Right atrium auricular region (tissue), 2 donors: Measurements from ENCODE around the gene ERICH6B. TPM values are rescaled to one million over a fixed set of nuclear protein-coding genes. Genes with fewer than 3 reads are reported as not detected.

ENCODE experiments used
- DNase-seq: peaks from one replicate; pipeline ENCODE4 v3.0.0-alpha.2; 2019; ENCODE audit warnings: low spot score
- H3K27ac ChIP-seq, 2 donors: fragments of 200-600 bp; sonication (generic); 1 replicate in 1 of 2; 2 replicates in 1 of 2; pipeline ENCODE4 v1.5.1; 2016 to 2019
- H3K27me3 ChIP-seq, 2 donors: fragments of 200-600 bp; sonication (generic); one replicate each; pipeline versions ENCODE4 v1.5.1 to v1.6.0; 2017 to 2019
- H3K36me3 ChIP-seq: fragments of 200-600 bp; sonication (generic); one replicate; pipeline ENCODE4 v1.5.1; 2016
- H3K4me1 ChIP-seq, 2 donors: fragments of 200-600 bp; sonication (generic); one replicate each; pipeline versions ENCODE4 v1.5.1 to v1.6.0; 2017 to 2019
- H3K4me3 ChIP-seq, 2 donors: fragments of 200-600 bp; sonication (generic); 1 replicate in 1 of 2; 2 replicates in 1 of 2; pipeline ENCODE4 v1.5.1; 2017 to 2019; ENCODE audit warnings: mild to moderate bottlenecking in 1 of 2, moderate library complexity in 1 of 2
- H3K9me3 ChIP-seq, 2 donors: fragments of 200-600 bp; sonication (generic); one replicate each; pipeline ENCODE4 v1.5.1; 2019
- total RNA-seq, 2 donors: library from RNA; depleted of rRNA; stranded (reverse); fragments of >200 nt; gene quantifications; one replicate each; pipeline ENCODE4 v1.1.0, GENCODE V29; 2016
- TF ChIP-seq, protein P1 (sequence below), 2 donors: fragments of 200-600 bp; sonication (generic); IDR thresholded peaks; one replicate each; pipeline ENCODE4 v1.5.1; 2019; ENCODE audit warnings: antibody characterized with exemption in 2 of 2

ERICH6B gene
- total RNA-seq, 2 donors from 2014 or later: not detected

DNA sequence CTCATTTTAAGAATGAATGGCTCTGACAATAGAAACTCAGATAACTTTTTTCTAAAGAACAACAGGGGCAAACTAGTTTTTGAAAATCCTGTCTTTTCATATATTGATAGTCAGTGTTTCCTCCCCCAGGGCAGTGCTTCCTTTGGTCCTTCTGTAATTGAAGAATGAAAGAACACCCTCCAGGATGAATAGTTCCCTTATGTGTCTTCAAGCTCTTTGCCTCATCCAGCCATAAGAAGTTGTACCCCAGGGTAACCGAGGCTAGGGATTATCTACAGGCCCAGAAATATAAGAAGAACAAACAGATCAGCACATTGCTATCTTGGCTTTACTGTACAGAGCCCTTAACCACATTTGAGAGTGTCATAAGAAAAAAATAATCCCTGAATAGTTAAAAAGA lies 12.1 kb upstream of the ERICH6B start:
- no peaks in the 10 kb centered on the region for H3K27me3 ChIP-seq
- DNase-seq: no peak
- no peak overlapping the region for H3K4me3 ChIP-seq
- H3K9me3 ChIP-seq: no peaks in the 10 kb centered on the region
- no peaks in the 10 kb centered on the region for H3K4me1 ChIP-seq
- no peaks in the 10 kb centered on the region for H3K36me3 ChIP-seq
- TF ChIP-seq, protein P1, sequence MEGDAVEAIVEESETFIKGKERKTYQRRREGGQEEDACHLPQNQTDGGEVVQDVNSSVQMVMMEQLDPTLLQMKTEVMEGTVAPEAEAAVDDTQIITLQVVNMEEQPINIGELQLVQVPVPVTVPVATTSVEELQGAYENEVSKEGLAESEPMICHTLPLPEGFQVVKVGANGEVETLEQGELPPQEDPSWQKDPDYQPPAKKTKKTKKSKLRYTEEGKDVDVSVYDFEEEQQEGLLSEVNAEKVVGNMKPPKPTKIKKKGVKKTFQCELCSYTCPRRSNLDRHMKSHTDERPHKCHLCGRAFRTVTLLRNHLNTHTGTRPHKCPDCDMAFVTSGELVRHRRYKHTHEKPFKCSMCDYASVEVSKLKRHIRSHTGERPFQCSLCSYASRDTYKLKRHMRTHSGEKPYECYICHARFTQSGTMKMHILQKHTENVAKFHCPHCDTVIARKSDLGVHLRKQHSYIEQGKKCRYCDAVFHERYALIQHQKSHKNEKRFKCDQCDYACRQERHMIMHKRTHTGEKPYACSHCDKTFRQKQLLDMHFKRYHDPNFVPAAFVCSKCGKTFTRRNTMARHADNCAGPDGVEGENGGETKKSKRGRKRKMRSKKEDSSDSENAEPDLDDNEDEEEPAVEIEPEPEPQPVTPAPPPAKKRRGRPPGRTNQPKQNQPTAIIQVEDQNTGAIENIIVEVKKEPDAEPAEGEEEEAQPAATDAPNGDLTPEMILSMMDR (IDR thresholded peaks at IDR 0.05): no peak
- no peak overlapping the region for H3K27ac ChIP-seq

DNA sequence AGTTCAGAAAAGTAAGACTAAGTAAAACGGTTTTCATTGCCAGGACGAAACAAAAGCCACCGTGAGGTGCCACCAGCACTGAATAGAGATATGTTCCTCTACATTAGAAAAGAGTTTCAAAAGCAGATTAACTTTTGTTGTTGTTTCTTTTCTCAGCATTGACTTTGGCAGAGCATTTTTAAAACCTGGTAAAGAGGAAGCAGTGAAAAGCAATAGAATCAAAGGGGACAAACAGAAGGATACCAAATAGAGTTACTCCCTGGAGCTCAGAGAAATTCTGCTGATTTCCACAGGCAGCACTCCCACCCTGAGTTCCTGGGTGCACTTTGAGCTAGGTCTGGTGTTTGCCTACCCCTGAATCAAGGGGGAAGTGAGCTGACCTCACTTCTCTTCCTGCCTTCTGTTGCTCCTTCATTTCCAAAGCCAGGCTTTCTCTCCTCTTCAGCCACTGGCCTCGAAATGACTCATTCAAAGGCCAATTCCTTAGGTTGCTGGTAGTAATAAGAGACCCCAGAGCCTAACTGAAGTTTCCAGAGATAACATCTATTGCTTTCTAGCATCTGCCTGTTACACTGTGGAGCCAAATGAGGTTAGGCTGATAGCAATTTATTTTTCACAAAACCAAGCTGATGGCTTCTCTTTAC lies 11.3 kb upstream of the ERICH6B start:
- no peaks in the 10 kb centered on the region for H3K4me1 ChIP-seq
- TF ChIP-seq, protein P1 (IDR thresholded peaks at IDR 0.05): no peak
- H3K27ac ChIP-seq: no peak overlapping the region
- H3K27me3 ChIP-seq: peaks cover 0 to 4% of the 10 kb centered on the region in 2 donors
- H3K9me3 ChIP-seq: no peaks in the 10 kb centered on the region
- H3K4me3 ChIP-seq: no peak overlapping the region
- H3K36me3 ChIP-seq: no peaks in the 10 kb centered on the region
- no peak for DNase-seq

DNA sequence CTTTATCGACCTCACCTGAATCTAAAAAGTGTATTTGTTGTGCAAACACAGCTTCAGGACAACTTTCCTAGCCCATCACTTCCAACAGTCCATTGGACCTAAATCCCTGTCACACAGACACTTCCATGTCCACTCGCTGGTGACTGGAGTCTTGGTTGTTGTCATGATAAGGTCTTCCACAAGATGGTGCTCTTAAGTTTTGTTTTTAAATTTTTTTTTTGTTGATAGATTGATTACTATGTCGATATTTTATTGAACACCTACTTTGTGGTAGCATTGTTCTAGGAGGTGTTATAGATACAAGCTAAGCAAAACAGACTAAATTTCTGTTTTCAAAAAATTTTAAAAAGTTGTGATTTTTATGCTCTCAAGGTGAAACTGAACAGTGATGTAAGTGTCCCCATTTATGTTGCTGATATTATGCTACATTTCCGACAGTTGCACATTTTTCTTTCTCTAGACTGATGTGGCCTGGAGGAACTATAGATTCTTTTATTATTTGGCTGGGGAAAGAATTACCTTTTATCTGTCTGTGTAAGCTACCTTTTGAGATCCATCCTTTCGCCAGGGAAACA lies 8.1 kb upstream of the ERICH6B start:
- no peak for DNase-seq
- Histone ChIP-seq H3K9me3 (peaks cover 0 to 6% of the 10 kb centered on the region in 2 donors), H3K27ac (no peak overlapping the region), H3K27me3 (peaks cover 0 to 5% of the 10 kb centered on the region in 2 donors), H3K36me3 (no peaks in the 10 kb centered on the region), H3K4me3 (no peak overlapping the region), H3K4me1 (no peaks in the 10 kb centered on the region)
- TF ChIP-seq, protein P1 (IDR thresholded peaks at IDR 0.05): peak; percentile 9 to 61

DNA sequence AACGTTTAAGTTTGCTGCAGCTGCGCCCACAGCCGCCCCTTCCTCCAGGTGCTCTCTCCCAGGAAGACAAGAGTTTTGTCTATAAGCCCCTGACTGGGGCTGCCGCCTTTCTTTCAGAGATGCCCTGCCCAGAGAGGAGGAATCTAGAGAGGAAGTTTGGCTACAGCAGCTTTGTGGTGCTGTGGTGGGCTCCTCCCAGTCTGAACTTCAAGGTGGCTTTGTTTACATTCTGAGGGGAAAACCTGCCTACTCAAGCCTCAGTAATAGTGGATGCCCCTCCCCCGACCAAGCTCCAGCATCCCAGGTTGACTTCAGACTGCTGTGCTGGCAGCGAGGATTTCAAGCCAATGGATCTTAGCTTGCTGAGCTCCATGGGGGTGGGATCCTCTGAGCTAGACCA lies 6.4 kb upstream of the ERICH6B start:
- TF ChIP-seq, protein P1 (IDR thresholded peaks at IDR 0.05): no peak
- Histone ChIP-seq H3K36me3 (no peaks in the 10 kb centered on the region), H3K27ac (no peak overlapping the region), H3K27me3 (peaks cover 0 to 5% of the 10 kb centered on the region in 2 donors), H3K9me3 (peaks cover 0 to 6% of the 10 kb centered on the region in 2 donors), H3K4me3 (no peak overlapping the region), H3K4me1 (no peaks in the 10 kb centered on the region)
- DNase-seq: no peak

DNA sequence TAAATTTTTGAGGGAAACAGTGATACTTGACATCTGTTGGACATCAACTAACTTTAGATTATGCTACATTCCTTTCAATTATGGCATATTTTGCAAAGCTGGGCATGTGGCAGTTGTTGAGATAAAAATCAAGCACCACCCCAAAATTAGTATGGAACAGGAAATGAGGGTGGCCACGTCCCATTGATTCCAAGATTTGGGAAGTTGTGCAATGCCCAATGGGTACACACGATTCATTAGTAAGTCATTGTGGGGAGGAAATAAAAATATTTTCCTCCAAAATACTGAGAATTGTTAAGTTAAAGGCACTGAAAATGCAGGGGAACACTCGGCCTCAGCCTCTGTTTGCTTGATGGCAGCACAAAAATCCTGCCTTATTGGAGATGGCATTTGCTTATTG lies 7.6 kb downstream of the ERICH6B start:
- Histone ChIP-seq H3K27ac (no peak overlapping the region), H3K36me3 (no peaks in the 10 kb centered on the region), H3K9me3 (no peaks in the 10 kb centered on the region), H3K4me3 (no peak overlapping the region), H3K4me1 (no peaks in the 10 kb centered on the region), H3K27me3 (no peaks in the 10 kb centered on the region)
- no peak for DNase-seq
- TF ChIP-seq, protein P1 (IDR thresholded peaks at IDR 0.05): no peak
